Stomach (tissue), 4 donors: ENCODE results near the gene SLC2A4RG.

Source experiments
- CTCF ChIP-seq, 7 experiments: fragments of 450-650 bp in 4 of 7; fragments of 200-600 bp in 3 of 7; sonication (generic) in 3 of 7; IDR thresholded peaks; one replicate each; pipeline ENCODE4 v1.5.1; 2016 to 2019; ENCODE audit warnings: antibody characterized with exemption in 7 of 7, control low read depth in 2 of 7, mild to moderate bottlenecking in 1 of 7
- POLR2A ChIP-seq, 4 donors: fragments of 450-650 bp; IDR thresholded peaks; one replicate each; pipeline ENCODE4 v1.6.1; 2016; ENCODE audit warnings: antibody characterized with exemption in 4 of 4, control low read depth in 2 of 4, mild to moderate bottlenecking in 1 of 4, moderate library complexity in 1 of 4

GRCh38 chr20:63694584-63695423, 44.8 kb upstream of the SLC2A4RG start:
- TF ChIP-seq CTCF (IDR thresholded peaks at IDR 0.05) (no peak), POLR2A (IDR thresholded peaks at IDR 0.05) (no peak)
